Lung (tissue), 12 donors: ENCODE measurements around the gene CFAP20DC. TPM values are rescaled to one million over a fixed set of nuclear protein-coding genes. Genes with fewer than 3 reads are reported as not detected.

Source experiments
- ATAC-seq: fragments of 200-7000 bp; cut with Tn5 transposase; one replicate; pipeline ENCODE4 v1.9.1; 2020; ENCODE audit warnings: moderate number of reproducible peaks; ENCODE audit not compliant: insufficient read depth, low FRiP score
- DNase-seq, 3 donors: peaks; one replicate each; pipeline ENCODE4 v3.0.0-alpha.2; 2013 to 2017
- H3K27ac ChIP-seq, 2 donors: one replicate each; pipeline ENCODE4 v1.5.1; 2013; ENCODE audit warnings: mild to moderate bottlenecking in 2 of 2, moderate library complexity in 2 of 2, control low read depth in 1 of 2, inconsistent platforms in 1 of 2, low read depth in 1 of 2, low read length in 1 of 2
- H3K27me3 ChIP-seq, 3 donors: one replicate each; pipeline ENCODE4 v1.5.1; 2013; ENCODE audit warnings: low read length in 2 of 3; ENCODE audit not compliant: control insufficient read depth in 3 of 3, insufficient read depth in 3 of 3
- H3K36me3 ChIP-seq, 4 donors: one replicate each; pipeline ENCODE4 v1.5.1; 2013; ENCODE audit warnings: low read length in 4 of 4, mild to moderate bottlenecking in 1 of 4, moderate library complexity in 1 of 4; ENCODE audit not compliant: control insufficient read depth in 4 of 4, insufficient read depth in 4 of 4
- H3K4me1 ChIP-seq, 5 donors: one replicate each; pipeline ENCODE4 v1.5.1; 2013; ENCODE audit warnings: low read length in 5 of 5, mild to moderate bottlenecking in 2 of 5, moderate library complexity in 1 of 5; ENCODE audit not compliant: control insufficient read depth in 5 of 5, insufficient read depth in 5 of 5
- H3K4me3 ChIP-seq: one replicate; pipeline ENCODE4 v1.5.1; 2013; ENCODE audit warnings: mild to moderate bottlenecking, control low read depth, moderate library complexity
- H3K9ac ChIP-seq, 2 donors: one replicate each; pipeline ENCODE4 v1.5.1; 2013; ENCODE audit warnings: low read length in 2 of 2, control low read depth in 1 of 2; ENCODE audit not compliant: insufficient read depth in 1 of 2
- H3K9me3 ChIP-seq, 4 donors: one replicate each; pipeline ENCODE4 v1.5.1; 2013; ENCODE audit warnings: low read length in 3 of 4, mild to moderate bottlenecking in 1 of 4, moderate library complexity in 1 of 4; ENCODE audit not compliant: control insufficient read depth in 4 of 4, insufficient read depth in 3 of 4
- WGBS, 2 donors: extraction: QIAGEN DNeasy Blood & Tissue Kit; methylation state at CpG; one replicate each; pipeline ENCODE4 v1.1.7; 2013; 5-methylcytosine and 5-hydroxymethylcytosine counted together
- polyA plus RNA-seq, 2 donors: library from polyadenylated mRNA; stranded (reverse); fragments of 200-250 nt; gene quantifications; one replicate each; pipeline ENCODE4 v1.2.1, GENCODE V29; 2013
- total RNA-seq, 2 donors: library from RNA; depleted of rRNA in 1 of 2; stranded (reverse); fragments of >200 nt in 1 of 2; gene quantifications; one replicate each; pipeline ENCODE4 v1.2.1, GENCODE V29; 2014 to 2021
- TF ChIP-seq, protein P1 (sequence below): IDR thresholded peaks from 2 replicates; pipeline ENCODE4 v1.5.1; 2012; ENCODE audit warnings: mild to moderate bottlenecking; ENCODE audit errors: control extremely low read depth, extremely low read depth
- donor health status: control.
- donor health status: control.
- donor health status: Bipolar disorder and iron deficiency.
- donor health status: healthy.
- donor health status: DM: yes; HTN: yes; CAD: no.

Gene CFAP20DC
- total and polyA plus RNA-seq, 4 donors: 0.47 to 5.4 (median 1.5) TPM

DNA sequence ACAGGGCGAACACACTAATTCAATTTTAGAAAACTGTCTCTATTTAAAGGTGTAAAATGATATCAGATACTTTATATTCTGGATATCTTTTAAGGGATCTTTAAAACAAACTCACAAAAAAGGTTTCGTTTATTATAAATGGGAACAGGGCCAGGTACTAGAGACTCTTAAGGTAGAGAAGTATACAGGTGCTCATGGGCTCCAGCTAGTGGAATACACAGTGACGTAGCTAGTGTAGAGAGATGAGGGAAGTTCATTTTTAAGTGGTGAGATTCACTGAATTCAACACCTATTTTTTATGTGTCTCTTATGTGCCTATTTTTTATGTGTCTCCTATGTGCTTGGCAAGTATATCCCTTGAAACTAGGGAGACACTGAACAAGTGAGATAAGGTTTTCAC lies 250.6 kb downstream of the CFAP20DC start:
- Histone ChIP-seq H3K9ac (no peak overlapping the region), H3K36me3 (no peaks in the 10 kb centered on the region), H3K4me1 (peaks cover 0 to 7% (median 0%) of the 10 kb centered on the region in 5 donors), H3K27ac (no peak overlapping the region), H3K27me3 (no peaks in the 10 kb centered on the region), H3K9me3 (no peaks in the 10 kb centered on the region), H3K4me3 (no peak overlapping the region)
- no peak for ATAC-seq
- peak in 1 of 3 donors; percentile 37 for DNase-seq
- 75 to 79% methylated on average over 3 of the region's 3 CpGs for WGBS, 2 donors
- TF ChIP-seq, protein P1, sequence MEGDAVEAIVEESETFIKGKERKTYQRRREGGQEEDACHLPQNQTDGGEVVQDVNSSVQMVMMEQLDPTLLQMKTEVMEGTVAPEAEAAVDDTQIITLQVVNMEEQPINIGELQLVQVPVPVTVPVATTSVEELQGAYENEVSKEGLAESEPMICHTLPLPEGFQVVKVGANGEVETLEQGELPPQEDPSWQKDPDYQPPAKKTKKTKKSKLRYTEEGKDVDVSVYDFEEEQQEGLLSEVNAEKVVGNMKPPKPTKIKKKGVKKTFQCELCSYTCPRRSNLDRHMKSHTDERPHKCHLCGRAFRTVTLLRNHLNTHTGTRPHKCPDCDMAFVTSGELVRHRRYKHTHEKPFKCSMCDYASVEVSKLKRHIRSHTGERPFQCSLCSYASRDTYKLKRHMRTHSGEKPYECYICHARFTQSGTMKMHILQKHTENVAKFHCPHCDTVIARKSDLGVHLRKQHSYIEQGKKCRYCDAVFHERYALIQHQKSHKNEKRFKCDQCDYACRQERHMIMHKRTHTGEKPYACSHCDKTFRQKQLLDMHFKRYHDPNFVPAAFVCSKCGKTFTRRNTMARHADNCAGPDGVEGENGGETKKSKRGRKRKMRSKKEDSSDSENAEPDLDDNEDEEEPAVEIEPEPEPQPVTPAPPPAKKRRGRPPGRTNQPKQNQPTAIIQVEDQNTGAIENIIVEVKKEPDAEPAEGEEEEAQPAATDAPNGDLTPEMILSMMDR: no peak

GRCh38 chr3:58798312-58798711 lies 251.5 kb downstream of the CFAP20DC start:
- Histone ChIP-seq H3K9ac (no peak overlapping the region), H3K27ac (no peak overlapping the region), H3K36me3 (no peaks in the 10 kb centered on the region), H3K9me3 (no peaks in the 10 kb centered on the region), H3K4me1 (peaks cover 0 to 7% (median 0%) of the 10 kb centered on the region in 5 donors), H3K4me3 (no peak overlapping the region), H3K27me3 (no peaks in the 10 kb centered on the region)
- 33 to 70% methylated on average over 2 of the region's 2 CpGs for WGBS, 2 donors
- DNase-seq (no peak), ATAC-seq (no peak)
- TF ChIP-seq, protein P1: no peak

DNA sequence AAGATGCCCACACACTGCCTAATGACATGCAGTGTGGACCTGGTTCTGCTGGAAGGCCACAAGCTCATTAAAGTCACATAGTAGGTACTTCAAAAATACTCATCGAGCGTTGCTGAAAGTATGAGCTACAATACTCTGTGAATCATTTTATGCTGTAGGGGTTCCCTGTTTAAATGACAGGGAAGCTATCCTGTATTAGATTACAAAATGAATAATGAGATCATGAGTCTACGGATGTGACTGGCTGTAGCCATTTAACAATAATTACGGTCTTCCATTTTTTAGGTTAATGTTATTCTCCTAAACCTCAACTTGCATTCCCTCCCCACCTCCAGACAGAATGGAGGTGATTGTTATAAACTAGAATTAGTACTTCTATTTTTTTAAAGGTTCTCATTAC lies 255.1 kb downstream of the CFAP20DC start:
- H3K36me3 ChIP-seq: no peaks in the 10 kb centered on the region
- no peaks in the 10 kb centered on the region for H3K27me3 ChIP-seq
- no peaks in the 10 kb centered on the region for H3K9me3 ChIP-seq
- H3K27ac ChIP-seq: no peak overlapping the region
- ATAC-seq (no peak), DNase-seq (no peak)
- TF ChIP-seq, protein P1: no peak
- H3K4me3 ChIP-seq: no peak overlapping the region
- WGBS, 2 donors: 96 to 98% methylated on average over 4 of the region's 4 CpGs
- peaks cover 0 to 5% (median 0%) of the 10 kb centered on the region in 5 donors for H3K4me1 ChIP-seq
- H3K9ac ChIP-seq: no peak overlapping the region

- Histone ChIP-seq H3K9me3 (no peaks in the 10 kb centered on the region), H3K27me3 (no peaks in the 10 kb centered on the region), H3K4me1 (peaks cover 0 to 5% (median 0%) of the 10 kb centered on the region in 5 donors), H3K36me3 (no peaks in the 10 kb centered on the region), H3K27ac (no peak overlapping the region), H3K4me3 (no peak overlapping the region), H3K9ac (no peak overlapping the region)
- TF ChIP-seq, protein P1: no peak
- WGBS, 2 donors: 91 to 96% methylated on average over 3 of the region's 3 CpGs
- ATAC-seq (no peak), DNase-seq (no peak)
Measured at GRCh38 chr3:58793938-58794337, 255.9 kb downstream of the CFAP20DC start.
